Stimulated activated memory B cell treated with anti-CD40 and anti-IgM and Interleukin-4, amounts not matched to agents 10 μg/mL and 1 μg/mL and 100 μg/mL, for 72 hours (primary cell): ENCODE measurements around the gene REV3L.

Source experiments
- ATAC-seq: fragments of 150-1000 bp; cut with Tn5 transposase; 2 replicates; pipeline ENCODE4 v1.10.0; 2021
- H3K27ac Mint-ChIP-seq: one replicate; pipeline ENCODE4 v1.8.0; 2022; ENCODE audit warnings: mild to moderate bottlenecking, mixed read lengths
- H3K27me3 Mint-ChIP-seq: one replicate; pipeline ENCODE4 v1.8.0; 2022; ENCODE audit warnings: mixed read lengths
- H3K36me3 Mint-ChIP-seq: one replicate; pipeline ENCODE4 v1.8.0; 2022; ENCODE audit warnings: mixed read lengths
- H3K4me1 Mint-ChIP-seq: one replicate; pipeline ENCODE4 v1.8.0; 2022; ENCODE audit warnings: mixed read lengths
- H3K4me3 Mint-ChIP-seq: one replicate; pipeline ENCODE4 v1.8.0; 2022; ENCODE audit warnings: mild to moderate bottlenecking, moderate library complexity, mixed read lengths
- H3K9me3 Mint-ChIP-seq: one replicate; pipeline ENCODE4 v1.8.0; 2022; ENCODE audit warnings: mixed read lengths

The REV3L gene

GRCh38 chr6:111407686-111408085, 75.3 kb downstream of the REV3L start:
- H3K36me3 Mint-ChIP-seq = peaks cover 25% of the 10 kb centered on the region
- H3K4me3 Mint-ChIP-seq = no peak overlapping the region
- peaks cover 32% of the 10 kb centered on the region for H3K4me1 Mint-ChIP-seq
- peak overlapping the region; percentile 48 for H3K27ac Mint-ChIP-seq
- no peak for ATAC-seq
- no peaks in the 10 kb centered on the region for H3K9me3 Mint-ChIP-seq
- no peaks in the 10 kb centered on the region for H3K27me3 Mint-ChIP-seq

- peak; percentile 100 for ATAC-seq
- Mint-ChIP-seq H3K9me3 (no peaks in the 10 kb centered on the region), H3K27ac (peak overlapping the region; percentile 48), H3K4me1 (peaks cover 32% of the 10 kb centered on the region), H3K4me3 (peak overlapping the region; percentile 3), H3K27me3 (no peaks in the 10 kb centered on the region), H3K36me3 (peaks cover 34% of the 10 kb centered on the region)
These were observed 76.8 kb downstream of the REV3L start for GRCh38 chr6:111406200-111406721.

GRCh38 chr6:111403388-111403787, 79.6 kb downstream of the REV3L start:
- Mint-ChIP-seq H3K27me3 (no peaks in the 10 kb centered on the region), H3K4me3 (no peak overlapping the region), H3K36me3 (peaks cover 51% of the 10 kb centered on the region), H3K4me1 (peaks cover 29% of the 10 kb centered on the region), H3K9me3 (no peaks in the 10 kb centered on the region), H3K27ac (no peak overlapping the region)
- ATAC-seq = no peak

GRCh38 chr6:111399626-111400025, 83.4 kb downstream of the REV3L start:
- Mint-ChIP-seq H3K4me3 (no peak overlapping the region), H3K9me3 (no peaks in the 10 kb centered on the region), H3K36me3 (peaks cover 71% of the 10 kb centered on the region), H3K4me1 (peaks cover 10% of the 10 kb centered on the region), H3K27me3 (no peaks in the 10 kb centered on the region), H3K27ac (peak overlapping the region; percentile 50)
- ATAC-seq = peak; percentile 48

- H3K27me3 Mint-ChIP-seq = no peaks in the 10 kb centered on the region
- H3K27ac Mint-ChIP-seq = no peak overlapping the region
- H3K36me3 Mint-ChIP-seq = peaks cover 55% of the 10 kb centered on the region
- no peak for ATAC-seq
- no peaks in the 10 kb centered on the region for H3K4me1 Mint-ChIP-seq
- no peaks in the 10 kb centered on the region for H3K9me3 Mint-ChIP-seq
- H3K4me3 Mint-ChIP-seq = no peak overlapping the region
These were observed 94.3 kb downstream of the REV3L start for GRCh38 chr6:111388681-111389080.

- H3K4me1 Mint-ChIP-seq = no peaks in the 10 kb centered on the region
- no peak for ATAC-seq
- H3K4me3 Mint-ChIP-seq = no peak overlapping the region
- H3K36me3 Mint-ChIP-seq = peaks cover 68% of the 10 kb centered on the region
- no peaks in the 10 kb centered on the region for H3K9me3 Mint-ChIP-seq
- H3K27ac Mint-ChIP-seq = no peak overlapping the region
- H3K27me3 Mint-ChIP-seq = no peaks in the 10 kb centered on the region
These were observed 100.3 kb downstream of the REV3L start for GRCh38 chr6:111382476-111383294.

- ATAC-seq = no peak
- H3K36me3 Mint-ChIP-seq = peaks cover 66% of the 10 kb centered on the region
- H3K27me3 Mint-ChIP-seq = no peaks in the 10 kb centered on the region
- no peaks in the 10 kb centered on the region for H3K9me3 Mint-ChIP-seq
- no peak overlapping the region for H3K4me3 Mint-ChIP-seq
- no peak overlapping the region for H3K27ac Mint-ChIP-seq
- no peaks in the 10 kb centered on the region for H3K4me1 Mint-ChIP-seq
These were observed 101.3 kb downstream of the REV3L start for GRCh38 chr6:111381728-111382127.

- ATAC-seq = no peak
- no peak overlapping the region for H3K27ac Mint-ChIP-seq
- H3K4me3 Mint-ChIP-seq = no peak overlapping the region
- H3K36me3 Mint-ChIP-seq = peaks cover 68% of the 10 kb centered on the region
- no peaks in the 10 kb centered on the region for H3K9me3 Mint-ChIP-seq
- H3K4me1 Mint-ChIP-seq = no peaks in the 10 kb centered on the region
- no peaks in the 10 kb centered on the region for H3K27me3 Mint-ChIP-seq
These were observed 101.9 kb downstream of the REV3L start for GRCh38 chr6:111381123-111381522.

GRCh38 chr6:111379831-111380230, 103.2 kb downstream of the REV3L start:
- no peaks in the 10 kb centered on the region for H3K4me1 Mint-ChIP-seq
- H3K27me3 Mint-ChIP-seq = no peaks in the 10 kb centered on the region
- no peak overlapping the region for H3K4me3 Mint-ChIP-seq
- ATAC-seq = no peak
- H3K36me3 Mint-ChIP-seq = peaks cover 70% of the 10 kb centered on the region
- no peaks in the 10 kb centered on the region for H3K9me3 Mint-ChIP-seq
- no peak overlapping the region for H3K27ac Mint-ChIP-seq

GRCh38 chr6:111379302-111379701, 103.7 kb downstream of the REV3L start:
- ATAC-seq = no peak
- H3K27ac Mint-ChIP-seq = no peak overlapping the region
- peaks cover 70% of the 10 kb centered on the region for H3K36me3 Mint-ChIP-seq
- H3K9me3 Mint-ChIP-seq = no peaks in the 10 kb centered on the region
- H3K4me1 Mint-ChIP-seq = no peaks in the 10 kb centered on the region
- H3K27me3 Mint-ChIP-seq = no peaks in the 10 kb centered on the region
- H3K4me3 Mint-ChIP-seq = no peak overlapping the region

GRCh38 chr6:111377558-111378120, 105.4 kb downstream of the REV3L start:
- H3K9me3 Mint-ChIP-seq = no peaks in the 10 kb centered on the region
- H3K4me1 Mint-ChIP-seq = no peaks in the 10 kb centered on the region
- H3K27me3 Mint-ChIP-seq = no peaks in the 10 kb centered on the region
- no peak overlapping the region for H3K27ac Mint-ChIP-seq
- H3K36me3 Mint-ChIP-seq = peaks cover 70% of the 10 kb centered on the region
- no peak for ATAC-seq
- no peak overlapping the region for H3K4me3 Mint-ChIP-seq

GRCh38 chr6:111367393-111368088, 115.5 kb downstream of the REV3L start:
- Mint-ChIP-seq H3K9me3 (no peaks in the 10 kb centered on the region), H3K4me3 (no peak overlapping the region), H3K27me3 (no peaks in the 10 kb centered on the region), H3K27ac (no peak overlapping the region), H3K36me3 (peaks cover 31% of the 10 kb centered on the region), H3K4me1 (no peaks in the 10 kb centered on the region)
- ATAC-seq = no peak

- Mint-ChIP-seq H3K4me1 (no peaks in the 10 kb centered on the region), H3K9me3 (no peaks in the 10 kb centered on the region), H3K27ac (peak overlapping the region; percentile 9), H3K36me3 (peaks cover 18% of the 10 kb centered on the region), H3K4me3 (no peak overlapping the region), H3K27me3 (no peaks in the 10 kb centered on the region)
- ATAC-seq = no peak
These were observed 121.4 kb downstream of the REV3L start for GRCh38 chr6:111361648-111362047.

GRCh38 chr6:111358454-111358853, 124.6 kb downstream of the REV3L start:
- no peak for ATAC-seq
- Mint-ChIP-seq H3K27ac (no peak overlapping the region), H3K9me3 (no peaks in the 10 kb centered on the region), H3K4me3 (no peak overlapping the region), H3K27me3 (no peaks in the 10 kb centered on the region), H3K4me1 (no peaks in the 10 kb centered on the region), H3K36me3 (peaks cover 28% of the 10 kb centered on the region)

- Mint-ChIP-seq H3K4me3 (no peak overlapping the region), H3K27me3 (no peaks in the 10 kb centered on the region), H3K27ac (no peak overlapping the region), H3K4me1 (no peaks in the 10 kb centered on the region), H3K36me3 (peaks cover 28% of the 10 kb centered on the region), H3K9me3 (no peaks in the 10 kb centered on the region)
- no peak for ATAC-seq
These were observed 125.3 kb downstream of the REV3L start for GRCh38 chr6:111357705-111358104.
